SK-N-MC (cell line): ENCODE results near the gene SMG9.

Experiments used
- EZH2 ChIP-seq: fragments of 200-600 bp; sonication (generic); IDR thresholded peaks from one replicate; pipeline ENCODE4 v1.6.1; 2017; ENCODE audit warnings: antibody characterized with exemption
- POLR2AphosphoS5 ChIP-seq: IDR thresholded peaks from 2 replicates; pipeline ENCODE4 v1.6.1; 2012; ENCODE audit warnings: mild to moderate bottlenecking, low read depth, low read length, borderline replicate concordance

DNA sequence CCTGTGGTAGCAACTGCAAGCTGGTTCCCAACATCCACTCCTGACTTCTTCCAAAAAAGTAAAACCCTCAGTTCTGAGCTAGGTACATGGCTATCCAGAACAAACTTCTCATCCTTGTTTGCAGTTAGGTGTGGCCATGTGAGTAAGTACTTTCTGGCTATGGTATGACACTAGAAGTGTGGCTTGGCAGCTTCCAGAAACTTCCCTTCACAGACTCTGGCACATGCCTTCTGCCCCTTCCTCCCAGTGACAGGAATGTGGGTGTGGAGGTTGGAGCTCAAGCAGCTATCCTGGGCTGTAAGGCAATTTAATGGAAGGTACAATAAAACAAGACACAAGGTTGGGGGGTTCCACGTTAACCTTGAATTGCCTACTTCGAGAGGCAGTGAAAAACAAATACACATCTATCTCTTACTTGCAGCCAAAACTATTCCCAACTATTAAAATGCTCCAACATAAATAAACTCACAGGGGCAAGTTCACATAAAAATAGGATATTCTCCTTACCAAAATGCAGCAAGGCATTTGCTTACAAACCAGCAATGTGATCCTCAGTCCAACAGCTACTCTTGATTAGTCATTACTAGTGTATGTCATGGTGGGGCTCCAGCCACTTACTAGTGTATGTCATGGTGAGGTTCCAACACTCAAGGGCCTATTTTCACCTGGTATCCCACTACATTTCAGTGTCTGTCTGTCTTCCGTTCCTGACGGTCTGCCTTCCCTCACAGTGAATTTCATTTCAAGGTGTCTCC is 3.1 kb downstream of the SMG9 start:
- no peak for TF ChIP-seq EZH2
- no peak for TF ChIP-seq POLR2AphosphoS5
